HG03460 (cell line): ENCODE measurements around the gene DYRK4.

Experiments used
- ATAC-seq: cut with Tn5 transposase; IDR thresholded peaks from one replicate; pipeline ENCODE4 v1.9.1; 2021; ENCODE audit not compliant: unreplicated experiment

DYRK4 gene

GRCh38 chr12:4558171-4558570, 3.8 kb upstream of the DYRK4 start:
- ATAC-seq = no peak

GRCh38 chr12:4563336-4563735, 1.3 kb downstream of the DYRK4 start:
- ATAC-seq = no peak

GRCh38 chr12:4564818-4565217, 2.8 kb downstream of the DYRK4 start:
- no peak for ATAC-seq

- no peak for ATAC-seq
These were observed 4.5 kb downstream of the DYRK4 start for GRCh38 chr12:4566474-4566873.

GRCh38 chr12:4567073-4567881, 5.3 kb downstream of the DYRK4 start:
- peak; percentile 66 for ATAC-seq

- ATAC-seq = no peak
These were observed 7.3 kb downstream of the DYRK4 start for GRCh38 chr12:4569261-4569660.

- ATAC-seq = no peak
These were observed 10.7 kb downstream of the DYRK4 start for GRCh38 chr12:4572680-4573079.

GRCh38 chr12:4579305-4580102, 17.5 kb downstream of the DYRK4 start:
- ATAC-seq = no peak

GRCh38 chr12:4580281-4580688, 18.3 kb downstream of the DYRK4 start:
- ATAC-seq = no peak

GRCh38 chr12:4584281-4584680, 22.3 kb downstream of the DYRK4 start:
- ATAC-seq = no peak

GRCh38 chr12:4584896-4585295, 22.9 kb downstream of the DYRK4 start:
- no peak for ATAC-seq

- no peak for ATAC-seq
These were observed 24.5 kb downstream of the DYRK4 start for GRCh38 chr12:4586500-4586899.

- no peak for ATAC-seq
These were observed 25.1 kb downstream of the DYRK4 start for GRCh38 chr12:4587108-4587507.

GRCh38 chr12:4588916-4589315, 26.9 kb downstream of the DYRK4 start:
- ATAC-seq = no peak

GRCh38 chr12:4589941-4590340, 27.9 kb downstream of the DYRK4 start:
- ATAC-seq = no peak

- no peak for ATAC-seq
These were observed 29.2 kb downstream of the DYRK4 start for GRCh38 chr12:4591180-4591687.

- no peak for ATAC-seq
These were observed 33.9 kb downstream of the DYRK4 start for GRCh38 chr12:4595881-4596280.

- ATAC-seq = no peak
These were observed 41.4 kb downstream of the DYRK4 start for GRCh38 chr12:4603421-4603820.

GRCh38 chr12:4603946-4604345, 41.9 kb downstream of the DYRK4 start:
- ATAC-seq = no peak

- ATAC-seq = peak; percentile 93
These were observed 42.7 kb downstream of the DYRK4 start for GRCh38 chr12:4604684-4605193.

- ATAC-seq = no peak
These were observed 45.0 kb downstream of the DYRK4 start for GRCh38 chr12:4607056-4607455.

- no peak for ATAC-seq
These were observed 47.1 kb downstream of the DYRK4 start for GRCh38 chr12:4609071-4609470.
